Body of pancreas (tissue), 4 donors: ENCODE results near the gene FCN3. TPM values are rescaled to one million over a fixed set of nuclear protein-coding genes. Genes with fewer than 3 reads are reported as not detected.

Experiments used
- ATAC-seq: fragments of 150-250 bp; one replicate; pipeline ENCODE4 v1.9.1; 2016
- DNase-seq, 4 donors: peaks; one replicate each; pipeline ENCODE4 v3.0.0-alpha.2; 2019
- H3K27ac ChIP-seq, 4 donors: fragments of 200-600 bp; sonication (generic); 1 replicate in 3 of 4; 2 replicates in 1 of 4; pipeline versions ENCODE4 v1.5.1 to v1.6.1; 2016 to 2019; ENCODE audit warnings: mild to moderate bottlenecking in 1 of 4, mixed read lengths in 1 of 4, moderate library complexity in 1 of 4
- H3K27me3 ChIP-seq, 2 donors: fragments of 200-600 bp; sonication (generic); one replicate each; pipeline ENCODE4 v1.6.0; 2016; ENCODE audit warnings: mild to moderate bottlenecking in 1 of 2
- H3K36me3 ChIP-seq, 2 donors: fragments of 200-600 bp; sonication (generic); replicated peaks in 1 of 2; 2 replicates each; pipeline ENCODE4 v1.5.1; 2016; ENCODE audit warnings: low read depth in 2 of 2; ENCODE audit not compliant: insufficient read depth in 1 of 2
- H3K4me1 ChIP-seq: fragments of 200-600 bp; sonication (generic); one replicate; pipeline ENCODE4 v1.6.0; 2016
- H3K4me3 ChIP-seq, 2 donors: fragments of 200-600 bp; sonication (generic); 1 replicate in 1 of 2; 2 replicates in 1 of 2; pipeline ENCODE4 v1.5.1; 2016 to 2019
- H3K9me3 ChIP-seq, 3 donors: fragments of 200-600 bp; sonication (generic); 1 replicate in 2 of 3; 2 replicates in 1 of 3; pipeline ENCODE4 v1.5.1; 2016
- CTCF ChIP-seq, 7 experiments: fragments of 450-650 bp in 4 of 7; fragments of 200-600 bp in 3 of 7; sonication (generic) in 3 of 7; IDR thresholded peaks; one replicate each; pipeline ENCODE4 v1.5.1; 2016 to 2019; ENCODE audit warnings: antibody characterized with exemption in 7 of 7
- POLR2A ChIP-seq, 3 donors: fragments of 450-650 bp; IDR thresholded peaks; one replicate each; pipeline ENCODE4 v1.6.1; 2016; ENCODE audit warnings: antibody characterized with exemption in 3 of 3, mild to moderate bottlenecking in 2 of 3
- WGBS, 2 donors: methylation state at CpG; one replicate each; pipeline ENCODE4 v1.1.5; 2017; 5-methylcytosine and 5-hydroxymethylcytosine counted together
- intact Hi-C: fragments of 100-400 bp; cut with DNase I; formaldehyde crosslinking; loops from one replicate; pipeline ENCODE4 v1.15.1; 2023
- total RNA-seq, 2 donors: library from RNA; depleted of rRNA; stranded (reverse); fragments of >200 nt; gene quantifications; one replicate each; pipeline ENCODE4 v1.1.0, GENCODE V29; 2016

FCN3 gene
- total RNA-seq, 2 donors from 2014 or later, result 1.3 to 1.6 TPM

- TF ChIP-seq POLR2A (IDR thresholded peaks at IDR 0.05) (no peak), CTCF (IDR thresholded peaks at IDR 0.05) (no peak)
These were observed 25.7 kb upstream of the FCN3 start for GRCh38 chr1:27400082-27400962.

GRCh38 chr1:27399251-27400025 is 24.8 kb upstream of the FCN3 start:
- intact Hi-C loops, result no loop called here
- H3K36me3 ChIP-seq, result no peaks in the 10 kb centered on the region
- no peak for ATAC-seq
- H3K4me1 ChIP-seq, result peaks cover 10% of the 10 kb centered on the region
- no peak overlapping the region for H3K4me3 ChIP-seq
- no peak overlapping the region for H3K27ac ChIP-seq
- no peak for TF ChIP-seq POLR2A (IDR thresholded peaks at IDR 0.05)
- TF ChIP-seq CTCF (IDR thresholded peaks at IDR 0.05), result no peak
- H3K9me3 ChIP-seq, result no peaks in the 10 kb centered on the region
- no peak for DNase-seq
- H3K27me3 ChIP-seq, result no peaks in the 10 kb centered on the region
- 33 to 34% methylated on average over 9 to 15 of the region's 19 CpGs for WGBS, 2 donors

More at GRCh38 chr1:27400082-27400962, 25.7 kb upstream of the FCN3 start:
- H3K27me3 ChIP-seq, result no peaks in the 10 kb centered on the region
- DNase-seq, result no peak
- no peaks in the 10 kb centered on the region for H3K36me3 ChIP-seq
- H3K27ac ChIP-seq, result no peak overlapping the region
- intact Hi-C loops, result no loop called here
- H3K9me3 ChIP-seq, result no peaks in the 10 kb centered on the region
- WGBS, 2 donors, result 25 to 39% methylated on average over 12 to 13 of the region's 13 CpGs
- H3K4me3 ChIP-seq, result no peak overlapping the region
- ATAC-seq, result no peak
- H3K4me1 ChIP-seq, result peaks cover 10% of the 10 kb centered on the region

GRCh38 chr1:27398405-27399149 is 24.0 kb upstream of the FCN3 start:
- H3K4me3 ChIP-seq, result no peak overlapping the region
- peaks cover 10% of the 10 kb centered on the region for H3K4me1 ChIP-seq
- intact Hi-C loops, result no loop called here
- no peak for DNase-seq
- TF ChIP-seq POLR2A (IDR thresholded peaks at IDR 0.05) (no peak), CTCF (IDR thresholded peaks at IDR 0.05) (no peak)
- H3K9me3 ChIP-seq, result no peaks in the 10 kb centered on the region
- WGBS, 2 donors, result 73 to 76% methylated on average over 2 to 4 of the region's 4 CpGs
- H3K27me3 ChIP-seq, result no peaks in the 10 kb centered on the region
- ATAC-seq, result no peak
- no peak overlapping the region for H3K27ac ChIP-seq
- no peaks in the 10 kb centered on the region for H3K36me3 ChIP-seq

- Histone ChIP-seq H3K27ac (no peak overlapping the region), H3K4me3 (no peak overlapping the region), H3K27me3 (no peaks in the 10 kb centered on the region), H3K9me3 (no peaks in the 10 kb centered on the region), H3K4me1 (peaks cover 10% of the 10 kb centered on the region), H3K36me3 (no peaks in the 10 kb centered on the region)
- TF ChIP-seq CTCF (IDR thresholded peaks at IDR 0.05), result no peak
- TF ChIP-seq POLR2A (IDR thresholded peaks at IDR 0.05), result no peak
- ATAC-seq (no peak), DNase-seq (no peak)
- intact Hi-C loops, result no loop called here
- 42 to 65% methylated on average over 4 to 7 of the region's 7 CpGs for WGBS, 2 donors
These were observed 23.1 kb upstream of the FCN3 start for GRCh38 chr1:27397749-27398148.
